SK-N-SH treated with all-trans-retinoic acid at 6 μM for 48 hours (cell line): ENCODE measurements around the gene CCDC32.

Experiments
- ATAC-seq: fragments of 200-7000 bp; cut with Tn5 transposase; 3 replicates; pipeline ENCODE4 v1.9.1; 2020; ENCODE audit warnings: mild to moderate bottlenecking, moderate library complexity
- ARNTL ChIP-seq: fragments of 450-650 bp; formaldehyde crosslinking; IDR thresholded peaks from 2 replicates; pipeline ENCODE4 v1.5.0; 2020; ENCODE audit warnings: low read depth, mild to moderate bottlenecking, moderate library complexity, borderline replicate concordance
- BACH2 ChIP-seq: fragments of 250-450 bp; sonication (Bioruptor Pico); IDR thresholded peaks from 2 replicates; pipeline ENCODE4 v1.9.0; 2021; ENCODE audit warnings: mild to moderate bottlenecking, borderline replicate concordance
- CREB5 ChIP-seq: fragments of 250-450 bp; sonication (Bioruptor Pico); IDR thresholded peaks from 2 replicates; pipeline ENCODE4 v1.5.1; 2020; ENCODE audit warnings: low read depth, mild to moderate bottlenecking, moderate library complexity
- CSDC2 ChIP-seq: fragments of 250-450 bp; sonication (Bioruptor Pico); IDR thresholded peaks from 2 replicates; pipeline ENCODE4 v1.5.0; 2020; ENCODE audit warnings: mild to moderate bottlenecking, moderate library complexity
- CSRNP3 ChIP-seq: fragments of 250-450 bp; sonication (Bioruptor Pico); IDR thresholded peaks from 2 replicates; pipeline ENCODE4 v1.5.1; 2021; ENCODE audit warnings: mild to moderate bottlenecking, moderate library complexity
- GLIS3 ChIP-seq: fragments of 250-450 bp; sonication (Bioruptor Pico); IDR thresholded peaks from 2 replicates; pipeline ENCODE4 v1.5.0; 2020; ENCODE audit warnings: mild to moderate bottlenecking, moderate library complexity
- ISL1 ChIP-seq: fragments of 250-450 bp; sonication (Bioruptor Pico); IDR thresholded peaks from 2 replicates; pipeline ENCODE4 v2.1.2; 2022; ENCODE audit warnings: mild to moderate bottlenecking, moderate library complexity
- OSR1 ChIP-seq: fragments of 250-450 bp; sonication (Bioruptor Pico); IDR thresholded peaks from 2 replicates; pipeline ENCODE4 v1.8.0; 2022; ENCODE audit warnings: moderate library complexity, mild to moderate bottlenecking, inconsistent platforms
- POU6F1 ChIP-seq: fragments of 250-450 bp; sonication (Bioruptor Pico); IDR thresholded peaks from 2 replicates; pipeline ENCODE4 v1.8.0; 2021; ENCODE audit warnings: low read depth, mild to moderate bottlenecking, moderate library complexity, borderline replicate concordance
- PPARA ChIP-seq: fragments of 250-450 bp; sonication (Bioruptor Pico); IDR thresholded peaks from 2 replicates; pipeline ENCODE4 v1.5.0; 2020; ENCODE audit warnings: mild to moderate bottlenecking, borderline replicate concordance
- RARB ChIP-seq: fragments of 250-450 bp; sonication (Bioruptor Pico); IDR thresholded peaks from 2 replicates; pipeline ENCODE4 v1.8.0; 2021; ENCODE audit warnings: mild to moderate bottlenecking, moderate library complexity
- SNAI2 ChIP-seq: fragments of 250-450 bp; sonication (Bioruptor Pico); IDR thresholded peaks from 2 replicates; pipeline ENCODE4 v1.5.0; 2020; ENCODE audit warnings: mild to moderate bottlenecking, moderate library complexity
- TOX ChIP-seq: fragments of 250-450 bp; sonication (Bioruptor Pico); IDR thresholded peaks from 2 replicates; pipeline ENCODE4 v1.8.0; 2021; ENCODE audit warnings: mild to moderate bottlenecking, moderate library complexity, borderline replicate concordance
- TSHZ2 ChIP-seq: fragments of 250-450 bp; sonication (Bioruptor Pico); IDR thresholded peaks from 2 replicates; pipeline ENCODE4 v1.5.0; 2020; ENCODE audit warnings: mild to moderate bottlenecking, moderate library complexity
- ZFP3 ChIP-seq: fragments of 250-450 bp; sonication (Bioruptor Pico); IDR thresholded peaks from 2 replicates; pipeline ENCODE4 v1.5.0; 2020; ENCODE audit warnings: mild to moderate bottlenecking, moderate library complexity
- ZNF565 ChIP-seq: fragments of 450-650 bp; formaldehyde crosslinking; conservative IDR thresholded peaks from 2 replicates; pipeline ENCODE4 v1.5.0; 2020; ENCODE audit warnings: low read depth, mild to moderate bottlenecking, moderate library complexity
- ZNF70 ChIP-seq: fragments of 450-650 bp; formaldehyde crosslinking; IDR thresholded peaks from 2 replicates; pipeline ENCODE4 v1.5.0; 2020; ENCODE audit warnings: mild to moderate bottlenecking, moderate library complexity
- ZNF8 ChIP-seq: fragments of 450-650 bp; formaldehyde crosslinking; IDR thresholded peaks from 2 replicates; pipeline ENCODE4 v1.5.0; 2020; ENCODE audit warnings: mild to moderate bottlenecking, moderate library complexity
- TF ChIP-seq, protein P1 (sequence below): fragments of 250-450 bp; sonication (Bioruptor Pico); IDR thresholded peaks from 2 replicates; pipeline ENCODE4 v1.8.0; 2020; ENCODE audit warnings: mild to moderate bottlenecking, moderate library complexity, borderline replicate concordance

Gene CCDC32

DNA sequence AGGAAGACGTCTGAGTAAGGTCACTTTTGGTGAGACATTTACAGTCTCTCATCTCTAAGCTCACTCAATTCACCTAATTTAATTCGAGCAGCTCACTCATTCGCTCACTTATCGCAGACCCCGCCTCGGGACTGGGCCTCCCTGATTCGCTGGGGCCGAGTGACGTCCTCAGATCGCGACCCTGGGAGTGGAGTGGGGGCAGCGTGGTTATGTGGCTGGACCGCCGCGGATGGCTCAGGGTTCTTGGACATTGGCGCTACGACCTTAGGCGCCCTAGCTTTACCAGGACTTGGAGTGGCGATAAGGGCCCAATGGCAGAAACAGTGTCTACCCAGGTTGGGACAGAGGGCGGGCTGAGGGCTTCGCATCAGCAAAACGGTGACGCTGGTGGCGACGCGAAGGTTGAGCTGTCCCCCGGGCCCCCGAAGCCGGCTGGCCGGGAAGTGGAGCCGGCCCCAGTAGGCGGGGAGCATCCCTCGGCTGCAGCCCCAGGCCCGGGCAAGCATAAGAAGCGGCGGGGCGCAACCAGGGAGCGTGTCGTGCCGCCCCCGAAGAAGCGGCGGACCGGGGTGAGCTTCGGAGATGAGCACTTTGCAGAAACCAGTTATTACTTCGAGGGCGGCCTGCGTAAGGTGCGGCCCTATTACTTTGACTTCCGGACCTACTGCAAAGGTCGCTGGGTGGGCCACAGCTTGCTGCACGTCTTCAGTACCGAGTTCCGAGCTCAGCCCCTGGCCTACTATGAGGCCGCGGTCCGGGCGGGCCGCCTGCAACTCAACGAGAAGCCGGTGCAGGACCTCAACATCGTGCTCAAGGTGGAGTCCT lies 4.5 kb upstream of the CCDC32 start, which contains the start of gene RPUSD2:
RPUSD2 (plus strand) TSS at position 171 of the 825 bp plus-strand sequence; CDS start at position 210, 39 bp downstream.
- no peak for TF ChIP-seq ZNF8 (CRISPR knock-in tag)
- TF ChIP-seq OSR1 (CRISPR knock-in tag): no peak
- TF ChIP-seq, protein P1, sequence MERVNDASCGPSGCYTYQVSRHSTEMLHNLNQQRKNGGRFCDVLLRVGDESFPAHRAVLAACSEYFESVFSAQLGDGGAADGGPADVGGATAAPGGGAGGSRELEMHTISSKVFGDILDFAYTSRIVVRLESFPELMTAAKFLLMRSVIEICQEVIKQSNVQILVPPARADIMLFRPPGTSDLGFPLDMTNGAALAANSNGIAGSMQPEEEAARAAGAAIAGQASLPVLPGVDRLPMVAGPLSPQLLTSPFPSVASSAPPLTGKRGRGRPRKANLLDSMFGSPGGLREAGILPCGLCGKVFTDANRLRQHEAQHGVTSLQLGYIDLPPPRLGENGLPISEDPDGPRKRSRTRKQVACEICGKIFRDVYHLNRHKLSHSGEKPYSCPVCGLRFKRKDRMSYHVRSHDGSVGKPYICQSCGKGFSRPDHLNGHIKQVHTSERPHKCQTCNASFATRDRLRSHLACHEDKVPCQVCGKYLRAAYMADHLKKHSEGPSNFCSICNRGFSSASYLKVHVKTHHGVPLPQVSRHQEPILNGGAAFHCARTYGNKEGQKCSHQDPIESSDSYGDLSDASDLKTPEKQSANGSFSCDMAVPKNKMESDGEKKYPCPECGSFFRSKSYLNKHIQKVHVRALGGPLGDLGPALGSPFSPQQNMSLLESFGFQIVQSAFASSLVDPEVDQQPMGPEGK (CRISPR knock-in tag): no peak
- TF ChIP-seq TOX (CRISPR knock-in tag): no peak
- TF ChIP-seq POU6F1 (CRISPR knock-in tag): no peak
- no peak for TF ChIP-seq CREB5 (CRISPR knock-in tag)
- no peak for TF ChIP-seq TSHZ2 (CRISPR knock-in tag)
- TF ChIP-seq CSRNP3 (CRISPR knock-in tag): no peak
- no peak for TF ChIP-seq ZNF70

DNA sequence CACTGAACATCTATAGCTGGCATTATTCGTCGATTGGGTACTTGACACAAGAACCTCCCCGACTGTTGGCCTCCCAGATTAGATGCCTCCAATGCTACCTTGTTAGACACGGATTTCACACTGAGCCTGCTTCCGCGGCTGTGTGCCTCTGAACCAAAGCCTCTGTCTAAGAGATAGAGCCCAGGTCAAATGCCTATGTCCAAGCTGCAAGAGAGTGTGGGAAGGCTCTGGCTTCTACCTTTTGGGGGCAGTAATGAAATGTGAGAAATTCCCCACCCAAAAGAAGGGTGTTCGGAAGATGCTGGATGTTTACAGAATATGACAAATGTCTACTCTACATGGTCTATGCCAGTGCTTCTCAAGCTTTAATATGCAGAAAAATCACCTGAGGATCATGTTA lies 2.3 kb upstream of the CCDC32 start:
- TF ChIP-seq GLIS3 (no peak), ZNF565 (CRISPR knock-in tag) (no peak), RARB (no peak), BACH2 (CRISPR knock-in tag) (no peak), SNAI2 (CRISPR knock-in tag) (no peak), ZNF70 (no peak), ZFP3 (CRISPR knock-in tag) (no peak), ISL1 (no peak), TOX (CRISPR knock-in tag) (no peak), ARNTL (no peak), CSDC2 (CRISPR knock-in tag) (no peak), ZNF8 (CRISPR knock-in tag) (no peak), PPARA (CRISPR knock-in tag) (no peak), POU6F1 (CRISPR knock-in tag) (no peak), OSR1 (CRISPR knock-in tag) (no peak)
- TF ChIP-seq, all 23 proteins: peak for 0

More for the DNA sequence above, 4.5 kb upstream of the CCDC32 start, which contains the start of gene RPUSD2:
- ATAC-seq: peak; percentile 71

More for the DNA sequence above, 2.3 kb upstream of the CCDC32 start:
- ATAC-seq: no peak
